HepG2 (cell line): Measurements from ENCODE around the gene PREX1. TPM values are rescaled to one million over a fixed set of nuclear protein-coding genes. Genes with fewer than 3 reads are reported as not detected.

ENCODE experiments used
- HOXA5 ChIP-seq: sonication (generic); formaldehyde crosslinking; IDR thresholded peaks from 2 replicates; pipeline ENCODE4 v1.4.0; 2020; ENCODE audit warnings: missing genetic modification reagents
- MXI1 ChIP-seq: IDR thresholded peaks from 3 replicates; pipeline ENCODE4 v1.6.1; 2012; ENCODE audit warnings: low read depth, low read length, inconsistent platforms, borderline replicate concordance
- NFATC3 ChIP-seq: sonication (generic); formaldehyde crosslinking; IDR thresholded peaks from 2 replicates; pipeline ENCODE4 v1.5.1; 2020; ENCODE audit warnings: mild to moderate bottlenecking, missing genetic modification reagents
- RCOR2 ChIP-seq: IDR thresholded peaks from 2 replicates; pipeline ENCODE4 v1.6.1; 2016; ENCODE audit warnings: missing biosample characterization, missing genetic modification reagents
- SMC3 ChIP-seq: IDR thresholded peaks from 2 replicates; pipeline ENCODE4 v1.6.1; 2011; ENCODE audit warnings: low read length, improper control_type of control experiment
- TCF12 ChIP-seq, 2 experiments: fragments of 450-650 bp in 1 of 2; sonication (generic) in 1 of 2; formaldehyde crosslinking in 1 of 2; IDR thresholded peaks; 2 replicates each; pipeline versions ENCODE4 v1.6.1 to v1.8.0; 2017 to 2022; ENCODE audit warnings: antibody characterized with exemption in 1 of 2, mild to moderate bottlenecking in 1 of 2, missing genetic modification reagents in 1 of 2, moderate library complexity in 1 of 2
- THAP11 ChIP-seq: IDR thresholded peaks from 2 replicates; pipeline ENCODE4 v1.6.1; 2016; ENCODE audit warnings: missing biosample characterization, missing genetic modification reagents
- ZFP41 ChIP-seq: sonication (generic); formaldehyde crosslinking; IDR thresholded peaks from 2 replicates; pipeline ENCODE4 v1.4.0; 2020; ENCODE audit warnings: mild to moderate bottlenecking, missing genetic modification reagents, borderline replicate concordance
- ZNF124 ChIP-seq: sonication (generic); formaldehyde crosslinking; IDR thresholded peaks from 2 replicates; pipeline ENCODE4 v1.4.0; 2020; ENCODE audit warnings: missing genetic modification reagents
- ZNF552 ChIP-seq: sonication (generic); formaldehyde crosslinking; IDR thresholded peaks from 2 replicates; pipeline ENCODE4 v1.9.0; 2022; ENCODE audit warnings: missing genetic modification reagents, mild to moderate bottlenecking, borderline replicate concordance
- ZNF678 ChIP-seq: sonication (generic); formaldehyde crosslinking; IDR thresholded peaks from 2 replicates; pipeline ENCODE4 v1.4.0; 2020; ENCODE audit warnings: mild to moderate bottlenecking, missing genetic modification reagents
- ZNF737 ChIP-seq: sonication (generic); formaldehyde crosslinking; IDR thresholded peaks from 2 replicates; pipeline ENCODE4 v1.5.0; 2020; ENCODE audit warnings: missing genetic modification reagents, mild to moderate bottlenecking, borderline replicate concordance
- ZNF761 ChIP-seq: sonication (generic); formaldehyde crosslinking; conservative IDR thresholded peaks from 2 replicates; pipeline ENCODE4 v1.4.0; 2020; ENCODE audit warnings: mild to moderate bottlenecking, missing genetic modification reagents
- ZNF782 ChIP-seq: sonication (generic); formaldehyde crosslinking; IDR thresholded peaks from 2 replicates; pipeline ENCODE4 v1.4.0; 2020; ENCODE audit warnings: missing genetic modification reagents, mild to moderate bottlenecking, borderline replicate concordance
- ZSCAN25 ChIP-seq: sonication (generic); formaldehyde crosslinking; IDR thresholded peaks from 2 replicates; pipeline ENCODE4 v1.8.0; 2022; ENCODE audit warnings: mild to moderate bottlenecking, missing genetic modification reagents
- polyA plus RNA-seq, 8 experiments: library from polyadenylated mRNA; depleted of rRNA in 3 of 8; stranded (reverse) in 7 of 8; unstranded in 1 of 8; fragments of >200 nt; fragmentation: Illumina TruSeq in 4 of 8; extraction: Trizol in 4 of 8; gene quantifications; 2 replicates each; pipeline versions ENCODE4 v1.2.1 to v1.2.3, GENCODE V29; 2011 to 2016; ENCODE audit warnings: low read depth in 4 of 8, missing spikeins in 1 of 8, mixed read lengths in 1 of 8; ENCODE audit not compliant: insufficient read depth in 1 of 8
- total RNA-seq, 5 experiments: library from RNA; depleted of rRNA; stranded (reverse); fragments of >200 nt; fragmentation: Illumina TruSeq; extraction: Trizol; gene quantifications; 2 replicates each; pipeline ENCODE4 v1.2.3, GENCODE V29; 2016; ENCODE audit warnings: low read depth in 1 of 5
- TF ChIP-seq, protein P1 (sequence below): sonication (generic); formaldehyde crosslinking; IDR thresholded peaks from 2 replicates; pipeline ENCODE4 v1.9.0; 2022; ENCODE audit warnings: missing genetic modification reagents, mild to moderate bottlenecking, borderline replicate concordance
- TF ChIP-seq, protein P2 (sequence below), 2 experiments: IDR thresholded peaks; 2 replicates each; pipeline ENCODE4 v1.6.1; 2011 to 2012; ENCODE audit warnings: low read length in 2 of 2, borderline replicate concordance in 1 of 2, low read depth in 1 of 2, mild to moderate bottlenecking in 1 of 2, moderate library complexity in 1 of 2
- TF ChIP-seq, protein P3 (sequence below): sonication (generic); formaldehyde crosslinking; IDR thresholded peaks from 2 replicates; pipeline ENCODE4 v1.5.1; 2020; ENCODE audit warnings: mild to moderate bottlenecking, missing genetic modification reagents, moderate library complexity

PREX1 gene
- total and polyA plus RNA-seq, 2 of the 13 experiments (the other 11 are each of a cell fraction or from before 2014, with no cell fraction given) = 0.02 to 0.04 TPM

DNA sequence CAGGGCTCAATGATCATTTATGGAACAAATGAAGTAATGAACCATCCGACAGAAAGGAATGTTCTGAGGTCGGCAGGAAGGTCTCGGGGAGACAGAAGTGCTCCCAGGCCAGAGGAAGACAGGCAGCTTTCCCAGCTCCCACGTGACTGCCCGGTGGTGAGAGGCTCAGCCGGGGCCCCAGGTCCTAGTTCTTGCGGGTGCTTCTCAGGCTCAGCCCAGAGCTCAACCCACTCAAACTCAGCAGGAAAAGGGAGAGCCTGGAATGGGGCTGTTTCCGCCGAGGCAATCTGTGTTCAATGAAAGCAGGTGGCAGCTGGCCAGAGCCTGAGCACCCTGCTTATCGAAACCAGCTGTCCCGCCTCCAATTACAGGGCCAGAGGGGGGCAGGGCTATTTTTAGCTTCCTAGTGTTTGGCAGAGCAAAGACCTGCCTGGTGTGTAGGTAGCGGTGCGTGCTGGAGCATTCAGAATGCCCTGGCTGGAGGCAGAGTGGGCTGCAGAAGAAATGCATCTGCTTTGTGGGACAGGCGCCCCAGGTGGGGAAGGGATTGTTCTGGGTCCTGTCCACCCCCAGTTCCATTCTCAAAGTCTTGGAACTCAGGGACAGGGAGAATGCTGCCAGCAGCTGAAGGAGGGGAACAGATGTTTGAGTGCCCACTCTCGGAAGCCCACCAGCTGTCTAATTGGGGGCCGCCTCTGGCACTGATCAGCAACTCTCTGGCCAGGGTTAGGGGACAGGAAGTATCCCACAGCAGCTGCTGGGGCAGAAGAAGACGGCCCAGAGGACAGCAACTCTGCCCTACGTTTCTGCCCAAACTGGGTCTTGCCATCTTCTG, 145.1 kb downstream of the PREX1 start (continued):
- TF ChIP-seq, protein P1, sequence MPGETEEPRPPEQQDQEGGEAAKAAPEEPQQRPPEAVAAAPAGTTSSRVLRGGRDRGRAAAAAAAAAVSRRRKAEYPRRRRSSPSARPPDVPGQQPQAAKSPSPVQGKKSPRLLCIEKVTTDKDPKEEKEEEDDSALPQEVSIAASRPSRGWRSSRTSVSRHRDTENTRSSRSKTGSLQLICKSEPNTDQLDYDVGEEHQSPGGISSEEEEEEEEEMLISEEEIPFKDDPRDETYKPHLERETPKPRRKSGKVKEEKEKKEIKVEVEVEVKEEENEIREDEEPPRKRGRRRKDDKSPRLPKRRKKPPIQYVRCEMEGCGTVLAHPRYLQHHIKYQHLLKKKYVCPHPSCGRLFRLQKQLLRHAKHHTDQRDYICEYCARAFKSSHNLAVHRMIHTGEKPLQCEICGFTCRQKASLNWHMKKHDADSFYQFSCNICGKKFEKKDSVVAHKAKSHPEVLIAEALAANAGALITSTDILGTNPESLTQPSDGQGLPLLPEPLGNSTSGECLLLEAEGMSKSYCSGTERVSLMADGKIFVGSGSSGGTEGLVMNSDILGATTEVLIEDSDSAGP (CRISPR knock-in tag) = 0 out of 2 replicates have a peak, but pooled peaks have one; percentile 15
- 0 out of 2 replicates have a peak, but pooled peaks have one; percentile 64 for TF ChIP-seq ZNF678 (CRISPR knock-in tag)
- TF ChIP-seq THAP11 = no peak
- no peak for TF ChIP-seq ZNF552 (CRISPR knock-in tag)
- no peak for TF ChIP-seq ZFP41 (CRISPR knock-in tag)
- no peak for TF ChIP-seq ZNF737 (CRISPR knock-in tag)
- TF ChIP-seq, protein P2, sequence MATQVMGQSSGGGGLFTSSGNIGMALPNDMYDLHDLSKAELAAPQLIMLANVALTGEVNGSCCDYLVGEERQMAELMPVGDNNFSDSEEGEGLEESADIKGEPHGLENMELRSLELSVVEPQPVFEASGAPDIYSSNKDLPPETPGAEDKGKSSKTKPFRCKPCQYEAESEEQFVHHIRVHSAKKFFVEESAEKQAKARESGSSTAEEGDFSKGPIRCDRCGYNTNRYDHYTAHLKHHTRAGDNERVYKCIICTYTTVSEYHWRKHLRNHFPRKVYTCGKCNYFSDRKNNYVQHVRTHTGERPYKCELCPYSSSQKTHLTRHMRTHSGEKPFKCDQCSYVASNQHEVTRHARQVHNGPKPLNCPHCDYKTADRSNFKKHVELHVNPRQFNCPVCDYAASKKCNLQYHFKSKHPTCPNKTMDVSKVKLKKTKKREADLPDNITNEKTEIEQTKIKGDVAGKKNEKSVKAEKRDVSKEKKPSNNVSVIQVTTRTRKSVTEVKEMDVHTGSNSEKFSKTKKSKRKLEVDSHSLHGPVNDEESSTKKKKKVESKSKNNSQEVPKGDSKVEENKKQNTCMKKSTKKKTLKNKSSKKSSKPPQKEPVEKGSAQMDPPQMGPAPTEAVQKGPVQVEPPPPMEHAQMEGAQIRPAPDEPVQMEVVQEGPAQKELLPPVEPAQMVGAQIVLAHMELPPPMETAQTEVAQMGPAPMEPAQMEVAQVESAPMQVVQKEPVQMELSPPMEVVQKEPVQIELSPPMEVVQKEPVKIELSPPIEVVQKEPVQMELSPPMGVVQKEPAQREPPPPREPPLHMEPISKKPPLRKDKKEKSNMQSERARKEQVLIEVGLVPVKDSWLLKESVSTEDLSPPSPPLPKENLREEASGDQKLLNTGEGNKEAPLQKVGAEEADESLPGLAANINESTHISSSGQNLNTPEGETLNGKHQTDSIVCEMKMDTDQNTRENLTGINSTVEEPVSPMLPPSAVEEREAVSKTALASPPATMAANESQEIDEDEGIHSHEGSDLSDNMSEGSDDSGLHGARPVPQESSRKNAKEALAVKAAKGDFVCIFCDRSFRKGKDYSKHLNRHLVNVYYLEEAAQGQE (IDR thresholded peaks at IDR 0.05; ENCODE audit: borderline replicate concordance in 1 of 2, low read depth in 1 of 2, low read length in 2 of 2) = no peak
- TF ChIP-seq HOXA5 (CRISPR knock-in tag) = no peak
- no peak for TF ChIP-seq TCF12 (IDR thresholded peaks at IDR 0.05)
- no peak for TF ChIP-seq TCF12 (CRISPR knock-in tag; IDR thresholded peaks at IDR 0.05)
- TF ChIP-seq, protein P3, sequence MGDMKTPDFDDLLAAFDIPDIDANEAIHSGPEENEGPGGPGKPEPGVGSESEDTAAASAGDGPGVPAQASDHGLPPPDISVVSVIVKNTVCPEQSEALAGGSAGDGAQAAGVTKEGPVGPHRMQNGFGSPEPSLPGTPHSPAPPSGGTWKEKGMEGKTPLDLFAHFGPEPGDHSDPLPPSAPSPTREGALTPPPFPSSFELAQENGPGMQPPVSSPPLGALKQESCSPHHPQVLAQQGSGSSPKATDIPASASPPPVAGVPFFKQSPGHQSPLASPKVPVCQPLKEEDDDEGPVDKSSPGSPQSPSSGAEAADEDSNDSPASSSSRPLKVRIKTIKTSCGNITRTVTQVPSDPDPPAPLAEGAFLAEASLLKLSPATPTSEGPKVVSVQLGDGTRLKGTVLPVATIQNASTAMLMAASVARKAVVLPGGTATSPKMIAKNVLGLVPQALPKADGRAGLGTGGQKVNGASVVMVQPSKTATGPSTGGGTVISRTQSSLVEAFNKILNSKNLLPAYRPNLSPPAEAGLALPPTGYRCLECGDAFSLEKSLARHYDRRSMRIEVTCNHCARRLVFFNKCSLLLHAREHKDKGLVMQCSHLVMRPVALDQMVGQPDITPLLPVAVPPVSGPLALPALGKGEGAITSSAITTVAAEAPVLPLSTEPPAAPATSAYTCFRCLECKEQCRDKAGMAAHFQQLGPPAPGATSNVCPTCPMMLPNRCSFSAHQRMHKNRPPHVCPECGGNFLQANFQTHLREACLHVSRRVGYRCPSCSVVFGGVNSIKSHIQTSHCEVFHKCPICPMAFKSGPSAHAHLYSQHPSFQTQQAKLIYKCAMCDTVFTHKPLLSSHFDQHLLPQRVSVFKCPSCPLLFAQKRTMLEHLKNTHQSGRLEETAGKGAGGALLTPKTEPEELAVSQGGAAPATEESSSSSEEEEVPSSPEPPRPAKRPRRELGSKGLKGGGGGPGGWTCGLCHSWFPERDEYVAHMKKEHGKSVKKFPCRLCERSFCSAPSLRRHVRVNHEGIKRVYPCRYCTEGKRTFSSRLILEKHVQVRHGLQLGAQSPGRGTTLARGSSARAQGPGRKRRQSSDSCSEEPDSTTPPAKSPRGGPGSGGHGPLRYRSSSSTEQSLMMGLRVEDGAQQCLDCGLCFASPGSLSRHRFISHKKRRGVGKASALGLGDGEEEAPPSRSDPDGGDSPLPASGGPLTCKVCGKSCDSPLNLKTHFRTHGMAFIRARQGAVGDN = peak; percentile 52
- TF ChIP-seq NFATC3 (CRISPR knock-in tag) = no peak
- no peak for TF ChIP-seq ZNF124 (CRISPR knock-in tag)
- no peak for TF ChIP-seq SMC3
- TF ChIP-seq RCOR2 = no peak
- TF ChIP-seq ZSCAN25 (CRISPR knock-in tag) = no peak
- TF ChIP-seq ZNF782 = 0 out of 2 replicates have a peak, but pooled peaks have one; percentile 58
- no peak for TF ChIP-seq MXI1
- no peak for TF ChIP-seq ZNF761 (CRISPR knock-in tag)
